ENCODE results near the gene SAP25. TPM values are rescaled to one million over a fixed set of nuclear protein-coding genes. Genes with fewer than 3 reads are reported as not detected.

Gene SAP25
- total RNA-seq, 2 experiments from 2014 or later = 52.0 to 53.4 TPM

GRCh38 chr7:100575746-100576383, 2.2 kb upstream of the SAP25 start:
- no peaks in the 10 kb centered on the region for H3K27me3 ChIP-seq (ENCODE audit: control insufficient read depth in 1 of 2, insufficient read depth in 2 of 2, low read length in 2 of 2)
- peaks cover 46% of the 10 kb centered on the region for H3K36me3 Mint-ChIP-seq (ENCODE audit: low read depth)
- CTCF ChIA-PET = no interaction called here
- no peaks in the 10 kb centered on the region for H3K9me3 ChIP-seq (ENCODE audit: control insufficient read depth in 1 of 2, insufficient read depth in 1 of 2, low read length in 2 of 2)
- no peaks in the 10 kb centered on the region for H3K9me3 Mint-ChIP-seq
- H3K36me3 ChIP-seq (ENCODE audit: insufficient read depth, low read length) = peaks cover 84% of the 10 kb centered on the region
- intact Hi-C loops (cut with DNase I, micrococcal nuclease) = no loop called here
- H3K27ac ChIP-seq (ENCODE audit: low read depth in 1 of 2, low read length in 2 of 2) = no peak overlapping the region
- DNase-seq (no peak), ATAC-seq (ENCODE audit: poor library complexity) (no peak)
- H3K4me1 ChIP-seq (ENCODE audit: insufficient read depth, low read length) = peaks cover 27% of the 10 kb centered on the region
- TF ChIP-seq, protein P1, sequence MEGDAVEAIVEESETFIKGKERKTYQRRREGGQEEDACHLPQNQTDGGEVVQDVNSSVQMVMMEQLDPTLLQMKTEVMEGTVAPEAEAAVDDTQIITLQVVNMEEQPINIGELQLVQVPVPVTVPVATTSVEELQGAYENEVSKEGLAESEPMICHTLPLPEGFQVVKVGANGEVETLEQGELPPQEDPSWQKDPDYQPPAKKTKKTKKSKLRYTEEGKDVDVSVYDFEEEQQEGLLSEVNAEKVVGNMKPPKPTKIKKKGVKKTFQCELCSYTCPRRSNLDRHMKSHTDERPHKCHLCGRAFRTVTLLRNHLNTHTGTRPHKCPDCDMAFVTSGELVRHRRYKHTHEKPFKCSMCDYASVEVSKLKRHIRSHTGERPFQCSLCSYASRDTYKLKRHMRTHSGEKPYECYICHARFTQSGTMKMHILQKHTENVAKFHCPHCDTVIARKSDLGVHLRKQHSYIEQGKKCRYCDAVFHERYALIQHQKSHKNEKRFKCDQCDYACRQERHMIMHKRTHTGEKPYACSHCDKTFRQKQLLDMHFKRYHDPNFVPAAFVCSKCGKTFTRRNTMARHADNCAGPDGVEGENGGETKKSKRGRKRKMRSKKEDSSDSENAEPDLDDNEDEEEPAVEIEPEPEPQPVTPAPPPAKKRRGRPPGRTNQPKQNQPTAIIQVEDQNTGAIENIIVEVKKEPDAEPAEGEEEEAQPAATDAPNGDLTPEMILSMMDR (IDR thresholded peaks at IDR 0.05) = no peak
- H3K27me3 Mint-ChIP-seq = no peaks in the 10 kb centered on the region
- H3K4me3 Mint-ChIP-seq = no peak overlapping the region
- POLR2A ChIA-PET = interaction anchor here (3.4 kb wide), 1 partner anchor 11 kb away, joined by 15 read pairs; the partner anchor contains the start of genes FBXO24 and LRCH4
- no peak overlapping the region for H3K4me3 ChIP-seq (ENCODE audit: low read length)
- peaks cover 10% of the 10 kb centered on the region for H3K4me1 Mint-ChIP-seq (ENCODE audit: low read depth)
- H3K27ac Mint-ChIP-seq = no peak overlapping the region

GRCh38 chr7:100575206-100575631, 1.5 kb upstream of the SAP25 start:
- no peaks in the 10 kb centered on the region for H3K9me3 Mint-ChIP-seq
- Histone ChIP-seq H3K27ac (ENCODE audit: low read depth in 1 of 2, low read length in 2 of 2) (no peak overlapping the region), H3K9me3 (ENCODE audit: control insufficient read depth in 1 of 2, insufficient read depth in 1 of 2, low read length in 2 of 2) (no peaks in the 10 kb centered on the region), H3K36me3 (ENCODE audit: insufficient read depth, low read length) (peaks cover 77% of the 10 kb centered on the region), H3K27me3 (ENCODE audit: control insufficient read depth in 1 of 2, insufficient read depth in 2 of 2, low read length in 2 of 2) (no peaks in the 10 kb centered on the region), H3K4me3 (ENCODE audit: low read length) (no peak overlapping the region), H3K4me1 (ENCODE audit: insufficient read depth, low read length) (peaks cover 27% of the 10 kb centered on the region)
- TF ChIP-seq, protein P1 (IDR thresholded peaks at IDR 0.05) = no peak
- peaks cover 10% of the 10 kb centered on the region for H3K4me1 Mint-ChIP-seq (ENCODE audit: low read depth)
- peaks cover 46% of the 10 kb centered on the region for H3K36me3 Mint-ChIP-seq (ENCODE audit: low read depth)
- no peak overlapping the region for H3K4me3 Mint-ChIP-seq
- ATAC-seq (ENCODE audit: poor library complexity) = no peak
- no peaks in the 10 kb centered on the region for H3K27me3 Mint-ChIP-seq
- ChIA-PET CTCF (no interaction called here), POLR2A (no interaction called here)
- no peak overlapping the region for H3K27ac Mint-ChIP-seq
- DNase-seq = no peak
- intact Hi-C loops (cut with DNase I, micrococcal nuclease) = no loop called here

- Mint-ChIP-seq H3K27me3 (no peaks in the 10 kb centered on the region), H3K9me3 (no peaks in the 10 kb centered on the region), H3K4me1 (ENCODE audit: low read depth) (peaks cover 11% of the 10 kb centered on the region), H3K4me3 (no peak overlapping the region), H3K27ac (no peak overlapping the region), H3K36me3 (ENCODE audit: low read depth) (peaks cover 46% of the 10 kb centered on the region)
- CTCF ChIA-PET = no interaction called here
- peaks cover 30% of the 10 kb centered on the region for H3K4me1 ChIP-seq (ENCODE audit: insufficient read depth, low read length)
- ATAC-seq (ENCODE audit: poor library complexity) (no peak), DNase-seq (no peak)
- H3K9me3 ChIP-seq (ENCODE audit: control insufficient read depth in 1 of 2, insufficient read depth in 1 of 2, low read length in 2 of 2) = no peaks in the 10 kb centered on the region
- POLR2A ChIA-PET = interaction anchor here (4.6 kb wide), 1 partner anchor 11 kb away, joined by 70 read pairs; the partner anchor contains the start of genes FBXO24 and LRCH4
- no peaks in the 10 kb centered on the region for H3K27me3 ChIP-seq (ENCODE audit: control insufficient read depth in 1 of 2, insufficient read depth in 2 of 2, low read length in 2 of 2)
- no peak overlapping the region for H3K4me3 ChIP-seq (ENCODE audit: low read length)
- H3K27ac ChIP-seq (ENCODE audit: low read depth in 1 of 2, low read length in 2 of 2) = no peak overlapping the region
- intact Hi-C loops (cut with DNase I, micrococcal nuclease) = no loop called here
- TF ChIP-seq, protein P1 (IDR thresholded peaks at IDR 0.05) = no peak
- H3K36me3 ChIP-seq (ENCODE audit: insufficient read depth, low read length) = peaks cover 71% of the 10 kb centered on the region
Observed at GRCh38 chr7:100574362-100575205, 884 bp upstream of the SAP25 start.

Measured in CD4-positive, alpha-beta T cell (primary cell).